ENCODE data around the gene SNED1. TPM values are rescaled to one million over a fixed set of nuclear protein-coding genes. Genes with fewer than 3 reads are reported as not detected.
A peak's percentile ranks its signal among the peaks of the same experiment; 100 is the strongest.

SNED1 gene
- total RNA-seq, 4 donors from 2014 or later, result 18.0 to 52.2 (median 32.5) TPM

GRCh38 chr2:240981871-240982800, 16.3 kb upstream of the SNED1 start:
- peak; percentile 12 for DNase-seq (ENCODE audit: low spot score)
- TF ChIP-seq CTCF (IDR thresholded peaks at IDR 0.05), result no peak
- no peak for ATAC-seq (ENCODE audit: low FRiP score)

- no peak for TF ChIP-seq CTCF (IDR thresholded peaks at IDR 0.05)
- ATAC-seq (ENCODE audit: low FRiP score) (no peak), DNase-seq (ENCODE audit: low spot score) (no peak)
These were observed 15.6 kb upstream of the SNED1 start for GRCh38 chr2:240982821-240983281.

DNA sequence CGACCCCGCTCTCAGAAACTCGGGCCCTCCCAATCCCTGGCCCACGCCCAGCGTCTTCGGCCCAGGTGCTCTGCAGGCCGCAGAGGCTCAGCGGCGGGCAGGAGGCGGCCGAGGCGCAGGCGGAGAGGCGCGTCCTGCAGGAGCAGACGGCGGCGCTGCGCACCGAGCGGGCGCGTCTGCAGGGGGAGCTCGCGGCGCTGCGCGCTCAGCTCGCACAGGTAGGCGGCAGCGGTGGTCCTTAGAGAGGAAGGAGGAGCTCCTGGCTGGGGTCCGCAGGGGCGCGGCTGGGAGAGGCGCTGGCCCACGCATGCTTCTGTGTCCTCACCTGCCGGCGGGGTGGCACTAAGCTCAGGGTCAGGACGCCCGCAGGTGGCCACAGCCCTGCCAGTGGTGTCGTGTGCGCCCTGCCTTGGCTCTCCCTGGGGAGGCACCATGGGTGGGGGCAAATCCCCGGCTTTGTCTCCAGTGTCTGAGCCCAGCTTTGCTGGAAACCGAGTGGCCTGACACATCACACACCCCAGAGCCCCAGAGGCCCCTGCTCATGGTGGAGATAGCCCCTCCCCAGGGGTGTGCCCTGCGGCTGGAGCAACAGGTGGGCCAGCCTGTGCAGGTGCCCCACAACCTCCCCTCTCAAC, 14.9 kb upstream of the SNED1 start:
- peak; percentile 12 for DNase-seq (ENCODE audit: low spot score)
- no peak for TF ChIP-seq CTCF (IDR thresholded peaks at IDR 0.05)
- ATAC-seq (ENCODE audit: low FRiP score), result no peak

DNA sequence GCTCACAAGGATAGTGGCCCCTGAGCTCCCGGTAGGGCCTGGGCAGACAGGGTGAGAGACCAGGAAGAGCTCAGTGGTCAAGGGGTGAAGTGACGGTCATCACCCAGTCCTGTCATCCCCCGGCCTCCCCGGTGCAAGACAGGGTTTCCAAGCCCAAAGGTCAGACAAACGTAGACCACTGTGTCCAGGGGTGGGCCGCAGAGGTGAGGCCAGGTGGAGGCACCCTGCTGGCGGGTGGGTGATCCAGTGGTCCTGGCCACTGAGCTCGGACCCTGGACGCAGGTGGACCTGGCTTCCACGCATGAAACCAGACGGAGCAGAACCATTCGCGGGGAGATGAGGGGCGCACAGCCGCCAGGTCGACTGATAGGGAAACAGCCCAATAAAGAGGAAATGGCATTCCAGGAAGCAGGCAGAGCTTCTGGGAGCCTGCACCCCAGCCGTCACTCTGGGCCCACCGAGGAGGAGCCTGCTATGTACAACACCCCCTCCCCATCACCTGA, 14.4 kb upstream of the SNED1 start:
- DNase-seq (ENCODE audit: low spot score) (no peak), ATAC-seq (ENCODE audit: low FRiP score) (no peak)
- TF ChIP-seq CTCF (IDR thresholded peaks at IDR 0.05), result no peak

- ATAC-seq (ENCODE audit: low FRiP score) (peak; percentile 6), DNase-seq (ENCODE audit: low spot score) (no peak)
- TF ChIP-seq CTCF (IDR thresholded peaks at IDR 0.05), result no peak
These were observed 12.3 kb upstream of the SNED1 start for GRCh38 chr2:240985881-240986786.

DNA sequence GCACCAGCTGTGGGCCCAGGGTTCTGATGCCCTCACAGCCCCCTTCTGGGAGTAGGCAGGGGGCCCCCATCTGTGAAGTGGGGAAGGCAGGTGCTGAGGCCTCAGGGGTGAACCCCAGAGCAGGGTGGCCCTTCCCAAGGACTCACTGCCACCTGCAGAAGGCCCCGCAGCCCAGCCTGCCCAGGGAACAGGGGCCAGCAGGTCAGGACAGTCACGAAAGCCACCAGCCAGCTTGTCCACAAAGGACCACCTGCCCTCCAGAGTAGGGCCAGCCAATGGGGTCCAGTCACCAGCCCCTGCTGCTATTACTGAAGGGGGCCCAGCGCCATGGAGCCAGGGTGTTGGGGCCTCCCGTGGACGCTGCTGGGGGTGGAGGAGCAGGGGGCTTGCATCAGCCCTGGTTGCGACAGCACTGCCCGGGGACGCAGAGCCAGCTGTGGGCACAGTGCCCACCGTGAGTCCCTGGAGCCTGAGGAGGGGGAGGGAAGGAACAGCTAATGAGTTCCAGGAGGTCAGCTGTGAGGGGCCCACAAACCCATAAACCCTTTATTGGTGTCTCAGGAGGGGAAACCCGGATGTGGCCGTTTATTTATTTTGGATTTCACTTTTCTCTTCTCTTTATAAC, 11.5 kb upstream of the SNED1 start:
- TF ChIP-seq CTCF (IDR thresholded peaks at IDR 0.05), result no peak
- ATAC-seq (ENCODE audit: low FRiP score) (no peak), DNase-seq (ENCODE audit: low spot score) (no peak)
